Measurements from ENCODE around the gene DZIP3. TPM values are rescaled to one million over a fixed set of nuclear protein-coding genes. Genes with fewer than 3 reads are reported as not detected.

DZIP3 gene
- total and polyA plus RNA-seq, 2 of the 13 experiments (the other 11 are each of a cell fraction or from before 2014, with no cell fraction given) = 11.3 to 17.3 TPM

DNA sequence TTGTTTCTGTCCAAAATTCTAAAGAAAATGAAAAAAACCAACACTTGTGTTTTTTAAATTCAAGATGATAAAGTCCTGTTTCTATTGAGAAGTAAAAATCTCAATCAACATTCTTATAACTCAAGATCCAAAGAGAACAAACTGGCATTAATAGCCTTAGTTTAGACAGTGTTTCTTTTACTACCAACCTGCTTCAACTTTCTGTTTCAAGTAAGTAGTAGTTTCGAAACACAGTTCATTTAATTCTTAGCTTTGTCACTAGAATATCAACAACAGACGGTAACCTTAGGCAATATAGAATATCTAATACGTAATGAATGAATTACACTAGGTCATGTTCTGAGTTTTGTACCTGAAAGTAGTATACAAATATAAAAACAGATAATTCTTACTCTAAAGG is 24.0 kb upstream of the DZIP3 start (continued):
- no peak for TF ChIP-seq ZSCAN21 (CRISPR knock-in tag; IDR thresholded peaks at IDR 0.05; ENCODE audit: borderline replicate concordance)
- TF ChIP-seq, protein P1, sequence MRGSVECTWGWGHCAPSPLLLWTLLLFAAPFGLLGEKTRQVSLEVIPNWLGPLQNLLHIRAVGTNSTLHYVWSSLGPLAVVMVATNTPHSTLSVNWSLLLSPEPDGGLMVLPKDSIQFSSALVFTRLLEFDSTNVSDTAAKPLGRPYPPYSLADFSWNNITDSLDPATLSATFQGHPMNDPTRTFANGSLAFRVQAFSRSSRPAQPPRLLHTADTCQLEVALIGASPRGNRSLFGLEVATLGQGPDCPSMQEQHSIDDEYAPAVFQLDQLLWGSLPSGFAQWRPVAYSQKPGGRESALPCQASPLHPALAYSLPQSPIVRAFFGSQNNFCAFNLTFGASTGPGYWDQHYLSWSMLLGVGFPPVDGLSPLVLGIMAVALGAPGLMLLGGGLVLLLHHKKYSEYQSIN (CRISPR knock-in tag; IDR thresholded peaks at IDR 0.05; ENCODE audit: borderline replicate concordance) = no peak
- TF ChIP-seq THAP11 (CRISPR knock-in tag; IDR thresholded peaks at IDR 0.05) = no peak
- no peak for TF ChIP-seq MLLT10 (CRISPR knock-in tag; IDR thresholded peaks at IDR 0.05)
- no peak for TF ChIP-seq ZNF382 (CRISPR knock-in tag; IDR thresholded peaks at IDR 0.05; ENCODE audit: borderline replicate concordance)
- TF ChIP-seq, protein P2, sequence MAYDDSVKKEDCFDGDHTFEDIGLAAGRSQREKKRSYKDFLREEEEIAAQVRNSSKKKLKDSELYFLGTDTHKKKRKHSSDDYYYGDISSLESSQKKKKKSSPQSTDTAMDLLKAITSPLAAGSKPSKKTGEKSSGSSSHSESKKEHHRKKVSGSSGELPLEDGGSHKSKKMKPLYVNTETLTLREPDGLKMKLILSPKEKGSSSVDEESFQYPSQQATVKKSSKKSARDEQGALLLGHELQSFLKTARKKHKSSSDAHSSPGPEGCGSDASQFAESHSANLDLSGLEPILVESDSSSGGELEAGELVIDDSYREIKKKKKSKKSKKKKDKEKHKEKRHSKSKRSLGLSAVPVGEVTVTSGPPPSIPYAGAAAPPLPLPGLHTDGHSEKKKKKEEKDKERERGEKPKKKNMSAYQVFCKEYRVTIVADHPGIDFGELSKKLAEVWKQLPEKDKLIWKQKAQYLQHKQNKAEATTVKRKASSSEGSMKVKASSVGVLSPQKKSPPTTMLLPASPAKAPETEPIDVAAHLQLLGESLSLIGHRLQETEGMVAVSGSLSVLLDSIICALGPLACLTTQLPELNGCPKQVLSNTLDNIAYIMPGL (CRISPR knock-in tag; IDR thresholded peaks at IDR 0.05; ENCODE audit: borderline replicate concordance in 1 of 2, low read depth in 1 of 2) = no peak

DNA sequence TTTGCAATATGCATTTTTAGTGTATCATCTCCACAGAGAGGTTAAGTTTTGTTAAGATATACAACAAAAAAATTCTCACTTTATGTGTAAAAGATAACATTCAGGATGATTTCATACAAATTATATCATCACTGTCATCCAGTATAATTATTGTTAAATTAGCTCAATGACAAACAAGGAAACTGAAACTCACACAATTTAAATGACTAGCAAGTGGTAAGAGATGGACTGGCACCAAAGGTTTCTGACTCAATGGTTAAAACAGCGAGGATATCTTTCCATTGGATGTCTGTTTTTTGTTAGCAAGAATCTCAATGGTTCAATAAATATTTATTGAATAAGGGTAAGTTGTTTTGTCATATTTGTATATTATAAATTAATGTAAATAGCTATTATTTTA is 22.9 kb upstream of the DZIP3 start:
- in situ Hi-C loops (cut with HindIII; ENCODE audit: extremely low pct_ligation_motif_present, low pct_unique_long_range_greater_than_20kb) = no loop called here

More for the DNA sequence above, 22.9 kb upstream of the DZIP3 start:
- Histone ChIP-seq H3K27me3 (ENCODE audit: control insufficient read depth in 1 of 2, insufficient read depth in 2 of 2, low read length in 2 of 2) (no peaks in the 10 kb centered on the region), H3K27ac (ENCODE audit: extremely low read length, insufficient read depth, low read length) (no peak overlapping the region), H3K9me3 (ENCODE audit: low read length) (no peaks in the 10 kb centered on the region), H2AFZ (ENCODE audit: low read length) (no peak overlapping the region), H3K4me3 (replicated peaks in 1 of 3; ENCODE audit: insufficient read depth in 1 of 3, low read depth in 2 of 3, low read length in 3 of 3) (no peak overlapping the region), H3K4me2 (ENCODE audit: low read depth, low read length) (no peak overlapping the region), H3K79me2 (ENCODE audit: insufficient read depth, low read length) (no peaks in the 10 kb centered on the region), H3K9ac (ENCODE audit: insufficient read depth, low read depth, low read length) (no peak overlapping the region), H3K4me1 (ENCODE audit: insufficient read depth, low read length) (no peaks in the 10 kb centered on the region), H4K20me1 (ENCODE audit: insufficient read depth, low read length) (no peaks in the 10 kb centered on the region), H3K36me3 (replicated peaks in 1 of 2; ENCODE audit: control insufficient read depth in 1 of 2, insufficient read depth in 2 of 2, low read length in 2 of 2) (peaks cover 0 to 9% of the 10 kb centered on the region in 2 experiments; a peak in 3 of 5 replicates)
- ChIA-PET CTCF (ENCODE audit: low intra/inter-chr PET ratio, low total read pairs) (no interaction called here), POLR2A (interaction anchor here (1.5 kb wide), 1 partner anchor 23 kb away, joined by 4 read pairs; the partner anchor contains the start of genes CIP2A and DZIP3)
- WGBS (ENCODE audit: low lambda C conversion rate) = 90% methylated on average over 1 of the region's 1 CpG
- ATAC-seq (no peak), DNase-seq (ENCODE audit: low spot score) (no peak), FAIRE-seq (no peak)
- BruUV-seq (replicated peaks) = no TSS peak
- TF ChIP-seq ZNF335 (CRISPR knock-in tag; IDR thresholded peaks at IDR 0.05) = no peak
- no peak for TF ChIP-seq KLF15 (CRISPR knock-in tag; IDR thresholded peaks at IDR 0.05; ENCODE audit: borderline replicate concordance)
- TF ChIP-seq BRCA1 (CRISPR knock-in tag; IDR thresholded peaks at IDR 0.05) = no peak
- TF ChIP-seq, protein P3, sequence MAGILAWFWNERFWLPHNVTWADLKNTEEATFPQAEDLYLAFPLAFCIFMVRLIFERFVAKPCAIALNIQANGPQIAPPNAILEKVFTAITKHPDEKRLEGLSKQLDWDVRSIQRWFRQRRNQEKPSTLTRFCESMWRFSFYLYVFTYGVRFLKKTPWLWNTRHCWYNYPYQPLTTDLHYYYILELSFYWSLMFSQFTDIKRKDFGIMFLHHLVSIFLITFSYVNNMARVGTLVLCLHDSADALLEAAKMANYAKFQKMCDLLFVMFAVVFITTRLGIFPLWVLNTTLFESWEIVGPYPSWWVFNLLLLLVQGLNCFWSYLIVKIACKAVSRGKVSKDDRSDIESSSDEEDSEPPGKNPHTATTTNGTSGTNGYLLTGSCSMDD (CRISPR knock-in tag; IDR thresholded peaks at IDR 0.05) = no peak
- no peak for TF ChIP-seq GATA4 (IDR thresholded peaks at IDR 0.05; ENCODE audit: borderline replicate concordance, low read depth)
- TF ChIP-seq CREM (IDR thresholded peaks at IDR 0.05) = no peak
- TF ChIP-seq CREM (CRISPR knock-in tag; IDR thresholded peaks at IDR 0.05) = no peak
- TF ChIP-seq, protein P4, sequence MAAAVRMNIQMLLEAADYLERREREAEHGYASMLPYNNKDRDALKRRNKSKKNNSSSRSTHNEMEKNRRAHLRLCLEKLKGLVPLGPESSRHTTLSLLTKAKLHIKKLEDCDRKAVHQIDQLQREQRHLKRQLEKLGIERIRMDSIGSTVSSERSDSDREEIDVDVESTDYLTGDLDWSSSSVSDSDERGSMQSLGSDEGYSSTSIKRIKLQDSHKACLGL (CRISPR knock-in tag; IDR thresholded peaks at IDR 0.05) = no peak
- no peak for TF ChIP-seq NFYC (CRISPR knock-in tag; IDR thresholded peaks at IDR 0.05)
- no peak for TF ChIP-seq RXRB (CRISPR knock-in tag; IDR thresholded peaks at IDR 0.05; ENCODE audit: borderline replicate concordance)
- intact Hi-C loops (cut with micrococcal nuclease; ENCODE audit: unreplicated experiment) = no loop called here
